HEK293 (cell line): Measurements from ENCODE around the gene DNAH5.

Experiments
- ZNF324 ChIP-seq: fragments of 450-650 bp; formaldehyde crosslinking; IDR thresholded peaks from 2 replicates; pipeline ENCODE4 v1.5.1; 2016; ENCODE audit warnings: missing biosample characterization, missing genetic modification characterization
- ZNF366 ChIP-seq: fragments of 450-650 bp; formaldehyde crosslinking; conservative IDR thresholded peaks from 2 replicates; pipeline ENCODE4 v1.5.1; 2016; ENCODE audit warnings: missing biosample characterization, missing genetic modification characterization
- ZNF391 ChIP-seq: fragments of 450-650 bp; formaldehyde crosslinking; IDR thresholded peaks from 2 replicates; pipeline ENCODE4 v1.5.1; 2016; ENCODE audit warnings: low read depth, missing biosample characterization, missing genetic modification characterization, borderline replicate concordance
- ZNF561 ChIP-seq: fragments of 450-650 bp; IDR thresholded peaks from 2 replicates; pipeline ENCODE4 v1.5.1; 2018; ENCODE audit warnings: missing biosample characterization, missing genetic modification characterization, borderline replicate concordance
- ZNF571 ChIP-seq: fragments of 450-650 bp; formaldehyde crosslinking; IDR thresholded peaks from 2 replicates; pipeline ENCODE4 v1.5.0; 2017; ENCODE audit warnings: missing biosample characterization, missing genetic modification characterization
- ZNF621 ChIP-seq: fragments of 450-650 bp; formaldehyde crosslinking; IDR thresholded peaks from 2 replicates; pipeline ENCODE4 v1.5.1; 2017; ENCODE audit warnings: missing biosample characterization, missing genetic modification characterization
- ZNF776 ChIP-seq: fragments of 450-650 bp; formaldehyde crosslinking; IDR thresholded peaks from 2 replicates; pipeline ENCODE4 v1.5.0; 2017; ENCODE audit warnings: missing biosample characterization, missing genetic modification characterization, borderline replicate concordance
- TF ChIP-seq, protein P1 (sequence below): fragments of 450-650 bp; formaldehyde crosslinking; IDR thresholded peaks from 2 replicates; pipeline ENCODE4 v1.5.1; 2016; ENCODE audit warnings: missing biosample characterization, missing genetic modification characterization

DNA sequence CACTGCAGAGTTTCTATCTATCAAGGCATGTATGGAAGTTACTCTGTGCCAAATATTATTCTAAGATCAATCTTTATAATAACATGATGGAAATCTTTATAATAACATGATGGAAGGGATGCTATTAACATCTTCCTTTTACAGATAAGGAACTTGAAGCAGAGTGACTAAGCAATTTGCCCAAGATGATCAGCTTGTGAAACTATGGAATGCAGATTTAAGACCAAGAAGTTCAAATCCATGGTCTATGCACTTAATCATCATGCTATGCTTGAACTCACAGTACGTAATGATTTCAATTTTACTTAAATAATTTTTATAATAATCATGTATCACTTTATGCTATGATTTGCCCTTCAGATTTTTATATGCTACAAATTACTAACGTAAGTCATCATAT is 123.1 kb downstream of the DNAH5 start:
- TF ChIP-seq ZNF621 (tag by site-specific recombination) (no peak), ZNF324 (tag by site-specific recombination) (no peak), ZNF366 (tag by site-specific recombination) (no peak), ZNF391 (no peak), ZNF776 (tag by site-specific recombination) (no peak), ZNF571 (tag by site-specific recombination) (no peak), ZNF561 (no peak)
- TF ChIP-seq, protein P1, sequence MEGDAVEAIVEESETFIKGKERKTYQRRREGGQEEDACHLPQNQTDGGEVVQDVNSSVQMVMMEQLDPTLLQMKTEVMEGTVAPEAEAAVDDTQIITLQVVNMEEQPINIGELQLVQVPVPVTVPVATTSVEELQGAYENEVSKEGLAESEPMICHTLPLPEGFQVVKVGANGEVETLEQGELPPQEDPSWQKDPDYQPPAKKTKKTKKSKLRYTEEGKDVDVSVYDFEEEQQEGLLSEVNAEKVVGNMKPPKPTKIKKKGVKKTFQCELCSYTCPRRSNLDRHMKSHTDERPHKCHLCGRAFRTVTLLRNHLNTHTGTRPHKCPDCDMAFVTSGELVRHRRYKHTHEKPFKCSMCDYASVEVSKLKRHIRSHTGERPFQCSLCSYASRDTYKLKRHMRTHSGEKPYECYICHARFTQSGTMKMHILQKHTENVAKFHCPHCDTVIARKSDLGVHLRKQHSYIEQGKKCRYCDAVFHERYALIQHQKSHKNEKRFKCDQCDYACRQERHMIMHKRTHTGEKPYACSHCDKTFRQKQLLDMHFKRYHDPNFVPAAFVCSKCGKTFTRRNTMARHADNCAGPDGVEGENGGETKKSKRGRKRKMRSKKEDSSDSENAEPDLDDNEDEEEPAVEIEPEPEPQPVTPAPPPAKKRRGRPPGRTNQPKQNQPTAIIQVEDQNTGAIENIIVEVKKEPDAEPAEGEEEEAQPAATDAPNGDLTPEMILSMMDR (tag by site-specific recombination): no peak
